Left lung (tissue), 10 donors: ENCODE data around the gene APBA2. TPM values are rescaled to one million over a fixed set of nuclear protein-coding genes. Genes with fewer than 3 reads are reported as not detected.
A peak's percentile ranks its signal among the peaks of the same experiment; 100 is the strongest.

Experiments used
- ATAC-seq: fragments of 200-7000 bp; cut with Tn5 transposase; one replicate; pipeline ENCODE4 v1.9.1; 2020; ENCODE audit warnings: moderate library complexity
- DNase-seq, 4 donors: peaks; one replicate each; pipeline ENCODE4 v3.0.0-alpha.2; 2013 to 2020
- H3K27ac ChIP-seq, 2 donors: fragments of 200-600 bp; sonication (generic) in 1 of 2; one replicate each; pipeline versions ENCODE4 v1.5.0 to v1.8.0; 2020 to 2021
- H3K27me3 ChIP-seq, 2 donors: fragments of 200-600 bp; sonication (generic) in 1 of 2; one replicate each; pipeline versions ENCODE4 v1.5.0 to v1.8.0; 2020 to 2021
- H3K36me3 ChIP-seq, 2 donors: fragments of 200-600 bp; sonication (generic) in 1 of 2; one replicate each; pipeline versions ENCODE4 v1.5.0 to v1.8.0; 2020 to 2021
- H3K4me1 ChIP-seq, 2 donors: fragments of 200-600 bp; one replicate each; pipeline ENCODE4 v1.8.0; 2021
- H3K4me3 ChIP-seq, 2 donors: fragments of 200-600 bp; sonication (generic) in 1 of 2; one replicate each; pipeline versions ENCODE4 v1.5.0 to v1.8.0; 2020 to 2021; ENCODE audit warnings: mild to moderate bottlenecking in 1 of 2
- H3K9me3 ChIP-seq, 2 donors: fragments of 200-600 bp; sonication (generic) in 1 of 2; one replicate each; pipeline versions ENCODE4 v1.5.0 to v1.8.0; 2020 to 2021
- CTCF ChIP-seq, 2 donors: fragments of 200-600 bp; sonication (generic) in 1 of 2; IDR thresholded peaks; one replicate each; pipeline versions ENCODE4 v1.5.0 to v1.8.0; 2021; ENCODE audit warnings: antibody characterized with exemption in 2 of 2
- intact Hi-C, 2 donors: fragments of 100-400 bp; cut with DNase I; formaldehyde crosslinking; loops; one replicate each; pipeline versions ENCODE4 v1.11.2 to v1.14.2; 2022
- polyA plus RNA-seq, 6 donors: library from polyadenylated mRNA; unstranded; fragments of 120-200 nt; gene quantifications; one replicate each; pipeline ENCODE4 v1.2.1, GENCODE V29; 2013; ENCODE audit not compliant: insufficient read length in 6 of 6
- total RNA-seq, 2 donors: library from RNA; stranded (reverse); fragmentation: NEBNext Ultra II Directional; extraction: Animal tissue kit (Norgen Biotek cat#: 25700); gene quantifications; one replicate each; pipeline ENCODE4 v1.2.1, GENCODE V29; 2021
- donor health status: DM: no; HTN: yes; CAD: no.
- donor health status: DM: no; HTN: no; CAD: no.

Gene APBA2
- total and polyA plus RNA-seq, 8 donors, result 3.9 to 18.4 (median 11.1) TPM

- peak in 1 of 4 donors; percentile 12 for DNase-seq
- H3K4me3 ChIP-seq, result peak overlapping the region; percentile 33 to 35
These were observed 595 bp upstream of the APBA2 start for GRCh38 chr15:28885128-28885629.

GRCh38 chr15:28886431-28887338, 911 bp downstream of the APBA2 start:
- Histone ChIP-seq H3K9me3 (no peaks in the 10 kb centered on the region), H3K27ac (no peak overlapping the region), H3K4me1 (peaks cover 0 to 16% of the 10 kb centered on the region in 2 donors), H3K4me3 (peak overlapping the region; percentile 33 to 35), H3K36me3 (no peaks in the 10 kb centered on the region), H3K27me3 (peaks cover 19 to 58% of the 10 kb centered on the region in 2 donors)
- no peak for DNase-seq
- no peak for ATAC-seq
- no peak for TF ChIP-seq CTCF (IDR thresholded peaks at IDR 0.05)
- intact Hi-C loops, result loop anchor here in 1 of 2 donors (10.0 kb wide), 1 partner anchor 218 kb away; no protein-coding TSS in a partner anchor

More at GRCh38 chr15:28885128-28885629, 595 bp upstream of the APBA2 start:
- no peaks in the 10 kb centered on the region for H3K36me3 ChIP-seq
- TF ChIP-seq CTCF (IDR thresholded peaks at IDR 0.05), result no peak
- no peak for ATAC-seq
- no peak overlapping the region for H3K27ac ChIP-seq
- peaks cover 19 to 58% of the 10 kb centered on the region in 2 donors for H3K27me3 ChIP-seq
- no peaks in the 10 kb centered on the region for H3K9me3 ChIP-seq
- H3K4me1 ChIP-seq, result peaks cover 0 to 16% of the 10 kb centered on the region in 2 donors
- intact Hi-C loops, result loop anchor here in 1 of 2 donors (10.0 kb wide), 1 partner anchor 220 kb away; no protein-coding TSS in a partner anchor

- no peak for DNase-seq
- no peaks in the 10 kb centered on the region for H3K9me3 ChIP-seq
- intact Hi-C loops, result loop anchor here in 1 of 2 donors (10.0 kb wide), 1 partner anchor 217 kb away; no protein-coding TSS in a partner anchor
- no peaks in the 10 kb centered on the region for H3K36me3 ChIP-seq
- no peak overlapping the region for H3K27ac ChIP-seq
- ATAC-seq, result no peak
- peaks cover 19 to 58% of the 10 kb centered on the region in 2 donors for H3K27me3 ChIP-seq
- H3K4me3 ChIP-seq, result no peak overlapping the region
- peaks cover 0 to 16% of the 10 kb centered on the region in 2 donors for H3K4me1 ChIP-seq
- no peak for TF ChIP-seq CTCF (IDR thresholded peaks at IDR 0.05)
These were observed 1.8 kb downstream of the APBA2 start for GRCh38 chr15:28887339-28888174.

GRCh38 chr15:28888302-28888894, 2.6 kb downstream of the APBA2 start:
- no peak for ATAC-seq

More at GRCh38 chr15:28888302-28888894, 2.6 kb downstream of the APBA2 start:
- H3K27ac ChIP-seq, result no peak overlapping the region
- DNase-seq, result no peak
- intact Hi-C loops, result loop anchor here in 1 of 2 donors (10.0 kb wide), 1 partner anchor 216 kb away; no protein-coding TSS in a partner anchor
- H3K4me3 ChIP-seq, result no peak overlapping the region
- peaks cover 0 to 16% of the 10 kb centered on the region in 2 donors for H3K4me1 ChIP-seq
- no peaks in the 10 kb centered on the region for H3K36me3 ChIP-seq
- H3K9me3 ChIP-seq, result no peaks in the 10 kb centered on the region
- no peak for TF ChIP-seq CTCF (IDR thresholded peaks at IDR 0.05)
- H3K27me3 ChIP-seq, result peaks cover 19 to 58% of the 10 kb centered on the region in 2 donors
